Gastroesophageal sphincter (tissue), 3 donors: ENCODE measurements around the gene TLX1.

ENCODE experiments used
- CTCF ChIP-seq, 4 experiments: fragments of 200-600 bp in 2 of 4; fragments of 450-650 bp in 2 of 4; sonication (generic) in 1 of 4; IDR thresholded peaks; one replicate each; pipeline ENCODE4 v1.5.1; 2017 to 2019; ENCODE audit warnings: antibody characterized with exemption in 4 of 4, mild to moderate bottlenecking in 2 of 4, moderate library complexity in 2 of 4
- POLR2A ChIP-seq, 2 donors: fragments of 450-650 bp; IDR thresholded peaks; one replicate each; pipeline ENCODE4 v1.6.1; 2017; ENCODE audit warnings: antibody characterized with exemption in 2 of 2, mild to moderate bottlenecking in 2 of 2, moderate library complexity in 1 of 2
- POLR2AphosphoS5 ChIP-seq: sonication (generic); formaldehyde crosslinking; IDR thresholded peaks from one replicate; pipeline ENCODE4 v1.6.1; 2017; ENCODE audit warnings: antibody characterized with exemption

- TF ChIP-seq CTCF (IDR thresholded peaks at IDR 0.05): no peak
- no peak for TF ChIP-seq POLR2AphosphoS5
- TF ChIP-seq POLR2A (IDR thresholded peaks at IDR 0.05): no peak
Observed at GRCh38 chr10:101130984-101131961, at the start of gene TLX1.
